Measurements from ENCODE around the gene OR51B2. TPM values are rescaled to one million over a fixed set of nuclear protein-coding genes. Genes with fewer than 3 reads are reported as not detected.

The OR51B2 gene, protein sequence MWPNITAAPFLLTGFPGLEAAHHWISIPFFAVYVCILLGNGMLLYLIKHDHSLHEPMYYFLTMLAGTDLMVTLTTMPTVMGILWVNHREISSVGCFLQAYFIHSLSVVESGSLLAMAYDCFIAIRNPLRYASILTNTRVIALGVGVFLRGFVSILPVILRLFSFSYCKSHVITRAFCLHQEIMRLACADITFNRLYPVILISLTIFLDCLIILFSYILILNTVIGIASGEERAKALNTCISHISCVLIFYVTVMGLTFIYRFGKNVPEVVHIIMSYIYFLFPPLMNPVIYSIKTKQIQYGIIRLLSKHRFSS
- total RNA-seq (2022) (not detected in 2 replicates), Bru-seq, nascent RNA (not detected), BruChase-seq, experiment 1, labeled RNA remaining after a 6-hour chase (percentile 21 among the genes with signal in this experiment), BruChase-seq, experiment 2, labeled RNA remaining after a 2-hour chase (not detected)
- long read RNA-seq = 0 reads

DNA sequence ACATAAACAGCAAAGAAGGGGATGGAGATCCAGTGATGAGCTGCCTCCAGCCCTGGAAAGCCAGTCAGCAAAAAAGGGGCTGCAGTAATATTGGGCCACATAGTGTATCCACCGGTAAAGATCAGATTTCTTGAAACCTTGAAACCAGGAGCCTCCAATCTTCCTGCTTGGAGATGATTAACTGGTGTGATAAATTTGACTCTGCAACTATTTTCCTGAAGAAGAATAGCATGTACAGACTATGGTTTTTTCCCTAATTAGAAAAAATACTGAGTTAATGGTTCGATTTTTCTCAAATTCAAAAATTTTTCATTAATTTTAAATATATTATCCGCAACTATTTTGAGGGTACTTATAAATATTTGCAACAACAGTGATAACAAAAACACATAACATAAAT is at the start of gene OR51B2:
Gene OR51B2, minus strand, starts transcription at position 101 of the 400 bp plus-strand sequence. Its CDS starts 0 bp downstream, at position 101.
- intact Hi-C loops (cut with micrococcal nuclease; ENCODE audit: unreplicated experiment) = no loop called here
- Mint-ChIP-seq H3K4me3 (ENCODE audit: low read depth, unreplicated experiment) (no peak within 1 kb of the TSS), H3K9me3 (ENCODE audit: low read depth, unreplicated experiment) (no peaks in the 10 kb centered on the region), H3K36me3 (ENCODE audit: insufficient read depth, unreplicated experiment) (no peaks in the 10 kb centered on the region), H3K27me3 (ENCODE audit: unreplicated experiment) (no peaks in the 10 kb centered on the region), H3K4me1 (ENCODE audit: low read depth, unreplicated experiment) (no peaks in the 10 kb centered on the region), H3K27ac (ENCODE audit: unreplicated experiment) (no peak within 1 kb of the TSS)
- BruUV-seq (replicated peaks) = no TSS peak
- DNase-seq = no peak
- CTCF ChIA-PET = no interaction called here
- TF ChIP-seq, protein P1, sequence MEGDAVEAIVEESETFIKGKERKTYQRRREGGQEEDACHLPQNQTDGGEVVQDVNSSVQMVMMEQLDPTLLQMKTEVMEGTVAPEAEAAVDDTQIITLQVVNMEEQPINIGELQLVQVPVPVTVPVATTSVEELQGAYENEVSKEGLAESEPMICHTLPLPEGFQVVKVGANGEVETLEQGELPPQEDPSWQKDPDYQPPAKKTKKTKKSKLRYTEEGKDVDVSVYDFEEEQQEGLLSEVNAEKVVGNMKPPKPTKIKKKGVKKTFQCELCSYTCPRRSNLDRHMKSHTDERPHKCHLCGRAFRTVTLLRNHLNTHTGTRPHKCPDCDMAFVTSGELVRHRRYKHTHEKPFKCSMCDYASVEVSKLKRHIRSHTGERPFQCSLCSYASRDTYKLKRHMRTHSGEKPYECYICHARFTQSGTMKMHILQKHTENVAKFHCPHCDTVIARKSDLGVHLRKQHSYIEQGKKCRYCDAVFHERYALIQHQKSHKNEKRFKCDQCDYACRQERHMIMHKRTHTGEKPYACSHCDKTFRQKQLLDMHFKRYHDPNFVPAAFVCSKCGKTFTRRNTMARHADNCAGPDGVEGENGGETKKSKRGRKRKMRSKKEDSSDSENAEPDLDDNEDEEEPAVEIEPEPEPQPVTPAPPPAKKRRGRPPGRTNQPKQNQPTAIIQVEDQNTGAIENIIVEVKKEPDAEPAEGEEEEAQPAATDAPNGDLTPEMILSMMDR (IDR thresholded peaks at IDR 0.05; ENCODE audit: unreplicated experiment) = no peak

DNA sequence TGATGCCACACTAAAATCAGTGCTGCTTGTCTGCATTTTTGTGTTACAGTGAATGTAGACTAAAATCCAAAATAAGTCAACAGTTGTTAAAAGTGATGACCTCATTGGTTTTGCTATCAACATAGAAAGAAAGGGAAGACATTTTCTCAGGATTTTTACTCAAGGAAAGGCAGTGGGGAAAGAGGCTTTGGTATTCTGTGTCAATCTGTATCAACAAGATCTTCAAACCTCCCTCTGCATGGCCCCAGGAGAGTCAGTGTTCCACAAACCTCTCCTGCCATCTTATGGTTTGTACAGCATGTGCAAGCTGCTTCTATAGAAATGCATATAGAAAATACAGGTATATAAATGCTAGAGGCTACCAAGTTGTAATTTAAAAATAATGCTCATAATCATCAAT is 45.7 kb upstream of the OR51B2 start:
- no peak overlapping the region for H3K27ac Mint-ChIP-seq (ENCODE audit: unreplicated experiment)
- H3K4me3 Mint-ChIP-seq (ENCODE audit: low read depth, unreplicated experiment) = no peak overlapping the region
- intact Hi-C loops (cut with micrococcal nuclease; ENCODE audit: unreplicated experiment) = no loop called here
- TF ChIP-seq, protein P1 (IDR thresholded peaks at IDR 0.05; ENCODE audit: unreplicated experiment) = no peak
- BruUV-seq (replicated peaks) = no TSS peak
- peaks cover 8% of the 10 kb centered on the region for H3K9me3 Mint-ChIP-seq (ENCODE audit: low read depth, unreplicated experiment)
- no peaks in the 10 kb centered on the region for H3K36me3 Mint-ChIP-seq (ENCODE audit: insufficient read depth, unreplicated experiment)
- peaks cover 8% of the 10 kb centered on the region for H3K27me3 Mint-ChIP-seq (ENCODE audit: unreplicated experiment)
- CTCF ChIA-PET = no interaction called here
- DNase-seq = no peak
- H3K4me1 Mint-ChIP-seq (ENCODE audit: low read depth, unreplicated experiment) = no peaks in the 10 kb centered on the region

DNA sequence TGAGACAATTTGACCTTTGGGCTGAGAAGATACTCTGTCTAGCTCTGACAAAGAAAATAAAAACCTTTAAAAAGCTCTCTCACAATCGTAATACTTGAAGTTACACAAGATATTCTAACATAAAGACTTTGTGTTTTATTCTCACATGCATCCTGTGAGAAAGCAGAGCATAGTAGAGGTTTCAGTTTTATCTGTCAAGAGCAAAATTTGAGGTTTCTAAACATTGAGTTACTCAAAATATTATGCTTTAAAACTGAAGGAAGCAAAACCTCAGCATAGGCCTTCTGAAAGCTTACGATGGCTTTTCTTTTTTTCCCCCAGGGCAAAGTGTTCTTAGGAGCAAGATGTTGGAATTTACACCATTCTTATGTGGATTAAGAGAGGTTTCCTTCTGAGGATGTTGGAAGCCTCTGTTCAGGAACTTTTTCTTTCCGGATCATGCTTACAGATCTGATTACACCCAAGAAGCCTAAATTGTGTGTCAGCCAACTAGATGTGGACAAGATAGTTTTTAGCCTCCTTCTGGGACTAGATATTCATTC is 44.5 kb upstream of the OR51B2 start:
- DNase-seq = no peak
- BruUV-seq (replicated peaks) = no TSS peak
- intact Hi-C loops (cut with micrococcal nuclease; ENCODE audit: unreplicated experiment) = no loop called here
- TF ChIP-seq, protein P1 (IDR thresholded peaks at IDR 0.05; ENCODE audit: unreplicated experiment) = no peak
- peaks cover 11% of the 10 kb centered on the region for H3K27me3 Mint-ChIP-seq (ENCODE audit: unreplicated experiment)
- CTCF ChIA-PET = no interaction called here
- no peaks in the 10 kb centered on the region for H3K36me3 Mint-ChIP-seq (ENCODE audit: insufficient read depth, unreplicated experiment)
- no peaks in the 10 kb centered on the region for H3K4me1 Mint-ChIP-seq (ENCODE audit: low read depth, unreplicated experiment)
- H3K27ac Mint-ChIP-seq (ENCODE audit: unreplicated experiment) = no peak overlapping the region
- peaks cover 3% of the 10 kb centered on the region for H3K9me3 Mint-ChIP-seq (ENCODE audit: low read depth, unreplicated experiment)
- H3K4me3 Mint-ChIP-seq (ENCODE audit: low read depth, unreplicated experiment) = no peak overlapping the region

DNA sequence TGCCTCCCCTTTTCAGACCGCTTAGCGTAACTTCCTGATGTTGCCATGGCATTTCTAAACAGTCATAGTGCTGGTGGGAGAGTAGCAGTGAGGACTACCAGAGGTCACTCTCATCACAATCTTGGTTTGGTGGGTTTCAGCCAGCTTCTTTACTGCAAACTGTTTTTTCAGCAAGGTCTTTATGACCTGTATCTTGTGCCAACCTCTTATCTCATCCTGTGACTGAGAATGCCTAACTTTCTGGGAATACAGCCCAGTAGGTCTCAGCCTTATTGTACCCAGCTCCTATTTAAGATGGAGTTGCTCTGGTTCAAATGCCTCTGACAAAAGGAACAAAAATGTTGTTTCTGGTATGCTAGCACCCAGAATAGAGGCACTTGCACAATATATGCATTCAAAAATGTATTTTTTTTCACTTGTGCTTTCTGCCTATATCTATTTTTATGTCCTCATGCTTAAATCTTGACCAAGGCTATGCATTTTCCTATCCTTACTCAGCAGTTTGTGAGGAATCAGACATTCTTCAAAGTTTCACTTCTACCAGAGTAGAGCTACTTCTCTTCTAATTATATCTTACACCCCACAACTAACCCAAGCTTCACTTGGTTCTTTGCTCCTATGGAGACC is 43.5 kb upstream of the OR51B2 start:
- Mint-ChIP-seq H3K4me1 (ENCODE audit: low read depth, unreplicated experiment) (no peaks in the 10 kb centered on the region), H3K36me3 (ENCODE audit: insufficient read depth, unreplicated experiment) (no peaks in the 10 kb centered on the region), H3K27me3 (ENCODE audit: unreplicated experiment) (peaks cover 20% of the 10 kb centered on the region), H3K4me3 (ENCODE audit: low read depth, unreplicated experiment) (no peak overlapping the region), H3K9me3 (ENCODE audit: low read depth, unreplicated experiment) (peaks cover 3% of the 10 kb centered on the region), H3K27ac (ENCODE audit: unreplicated experiment) (no peak overlapping the region)
- TF ChIP-seq, protein P1 (IDR thresholded peaks at IDR 0.05; ENCODE audit: unreplicated experiment) = no peak
- intact Hi-C loops (cut with micrococcal nuclease; ENCODE audit: unreplicated experiment) = no loop called here
- no peak for DNase-seq
- no TSS peak for BruUV-seq (replicated peaks)
- CTCF ChIA-PET = no interaction called here
